NB4 (cell line): ENCODE results near the gene RBM7.

Source experiments
- DNase-seq: peaks from one replicate; pipeline ENCODE4 v3.0.0; 2010; ENCODE audit warnings: low read depth
- H3K4me3 ChIP-seq: one replicate; pipeline ENCODE4 v1.5.1; 2011; ENCODE audit warnings: mild to moderate bottlenecking, low read depth, low read length, moderate library complexity
- CTCF ChIP-seq: IDR thresholded peaks from one replicate; pipeline ENCODE4 v1.5.1; 2012; ENCODE audit warnings: low read depth, low read length
- MAX ChIP-seq: IDR thresholded peaks from 2 replicates; pipeline ENCODE4 v1.6.1; 2011; ENCODE audit warnings: low read depth, low read length
- MYC ChIP-seq: IDR thresholded peaks from 2 replicates; pipeline ENCODE4 v1.6.1; 2011; ENCODE audit warnings: low read depth, low read length
- POLR2A ChIP-seq: IDR thresholded peaks from 2 replicates; pipeline ENCODE4 v1.6.1; 2011; ENCODE audit warnings: mild to moderate bottlenecking; ENCODE audit not compliant: insufficient read length; ENCODE audit errors: extremely low read depth

RBM7 gene

GRCh38 chr11:114377612-114378267 is 22.7 kb upstream of the RBM7 start:
- TF ChIP-seq CTCF (no peak), POLR2A (no peak), MYC (no peak), MAX (no peak)
- no peak for DNase-seq
- no peak overlapping the region for H3K4me3 ChIP-seq

GRCh38 chr11:114379394-114380069 is 20.9 kb upstream of the RBM7 start:
- TF ChIP-seq MAX (no peak), POLR2A (no peak), CTCF (no peak), MYC (no peak)
- H3K4me3 ChIP-seq = no peak overlapping the region
- no peak for DNase-seq

- DNase-seq = no peak
- H3K4me3 ChIP-seq = no peak overlapping the region
- TF ChIP-seq CTCF (no peak), POLR2A (no peak), MYC (no peak), MAX (no peak)
Measured at GRCh38 chr11:114382509-114382908, 18.0 kb upstream of the RBM7 start.

- TF ChIP-seq POLR2A = no peak
- no peak for TF ChIP-seq MYC
- TF ChIP-seq CTCF = no peak
- no peak for TF ChIP-seq MAX
- no peak overlapping the region for H3K4me3 ChIP-seq
- peak; percentile 76 for DNase-seq
Measured at GRCh38 chr11:114384487-114384886, 16.0 kb upstream of the RBM7 start.

- no peak overlapping the region for H3K4me3 ChIP-seq
- DNase-seq = no peak
- no peak for TF ChIP-seq MAX
- TF ChIP-seq CTCF = no peak
- TF ChIP-seq POLR2A = no peak
- TF ChIP-seq MYC = no peak
Measured at GRCh38 chr11:114386131-114386530, 14.3 kb upstream of the RBM7 start.
